Lower lobe of right lung (tissue), 2 donors: Measurements from ENCODE around the gene GNAQ. TPM values are rescaled to one million over a fixed set of nuclear protein-coding genes. Genes with fewer than 3 reads are reported as not detected.
A peak's percentile ranks its signal among the peaks of the same experiment; 100 is the strongest.

Experiments used
- ATAC-seq, 2 donors: fragments of 200-7000 bp; cut with Tn5 transposase; one replicate each; pipeline ENCODE4 v1.9.1; 2020 to 2022; ENCODE audit warnings: mild to moderate bottlenecking in 2 of 2, moderate library complexity in 2 of 2
- DNase-seq: peaks from one replicate; pipeline ENCODE4 v3.0.0-alpha.2; 2020
- H3K27ac ChIP-seq: fragments of 200-600 bp; one replicate; pipeline ENCODE4 v1.8.0; 2022
- H3K27me3 ChIP-seq: fragments of 200-600 bp; one replicate; pipeline ENCODE4 v1.8.0; 2022; ENCODE audit warnings: low read depth
- H3K36me3 ChIP-seq: fragments of 200-600 bp; one replicate; pipeline ENCODE4 v1.8.0; 2022; ENCODE audit warnings: mild to moderate bottlenecking
- H3K4me1 ChIP-seq: fragments of 200-600 bp; one replicate; pipeline ENCODE4 v1.8.0; 2022
- H3K4me3 ChIP-seq: fragments of 200-600 bp; one replicate; pipeline ENCODE4 v1.8.0; 2022; ENCODE audit warnings: mild to moderate bottlenecking
- H3K9me3 ChIP-seq: fragments of 200-600 bp; one replicate; pipeline ENCODE4 v1.8.0; 2022
- intact Hi-C: fragments of 100-400 bp; cut with DNase I; formaldehyde crosslinking; loops from one replicate; pipeline ENCODE4 v1.11.0; 2022
- total RNA-seq: library from RNA; stranded (reverse); fragmentation: NEBNext Ultra II Directional; extraction: Animal tissue kit (Norgen Biotek cat#: 25700); gene quantifications from one replicate; pipeline ENCODE4 v1.2.1, GENCODE V29; 2021
- TF ChIP-seq, protein P1 (sequence below): fragments of 200-600 bp; IDR thresholded peaks from one replicate; pipeline ENCODE4 v1.8.0; 2022; ENCODE audit warnings: antibody characterized with exemption, mild to moderate bottlenecking
- donor health status: DM: no; HTN: yes; CAD: no; lungs with severe emphysema.

GNAQ gene
- total RNA-seq, 1 donor from 2014 or later = 130 TPM

DNA sequence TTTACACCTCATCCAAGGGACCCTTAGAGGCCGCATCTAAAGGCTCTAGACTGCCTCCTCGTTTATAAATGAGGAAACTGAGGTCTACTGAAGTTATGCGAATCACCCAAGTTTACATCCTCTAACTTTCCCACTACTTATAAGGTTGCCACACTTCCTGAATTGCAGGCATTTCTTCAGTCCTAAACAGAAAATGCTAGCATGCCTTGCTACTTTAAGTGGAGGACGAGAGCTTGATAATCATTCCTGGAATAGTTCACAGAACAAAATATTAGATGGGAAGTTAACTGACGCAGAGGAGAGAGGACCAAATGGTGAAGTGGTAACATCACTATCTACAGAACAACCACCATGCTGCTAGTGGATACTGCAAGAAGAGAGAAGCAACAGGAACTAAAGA lies 85.8 kb downstream of the GNAQ start:
- peak; percentile 72 to 78 for ATAC-seq
- Histone ChIP-seq H3K4me1 (peaks cover 87% of the 10 kb centered on the region), H3K4me3 (peak overlapping the region; percentile 14)

DNA sequence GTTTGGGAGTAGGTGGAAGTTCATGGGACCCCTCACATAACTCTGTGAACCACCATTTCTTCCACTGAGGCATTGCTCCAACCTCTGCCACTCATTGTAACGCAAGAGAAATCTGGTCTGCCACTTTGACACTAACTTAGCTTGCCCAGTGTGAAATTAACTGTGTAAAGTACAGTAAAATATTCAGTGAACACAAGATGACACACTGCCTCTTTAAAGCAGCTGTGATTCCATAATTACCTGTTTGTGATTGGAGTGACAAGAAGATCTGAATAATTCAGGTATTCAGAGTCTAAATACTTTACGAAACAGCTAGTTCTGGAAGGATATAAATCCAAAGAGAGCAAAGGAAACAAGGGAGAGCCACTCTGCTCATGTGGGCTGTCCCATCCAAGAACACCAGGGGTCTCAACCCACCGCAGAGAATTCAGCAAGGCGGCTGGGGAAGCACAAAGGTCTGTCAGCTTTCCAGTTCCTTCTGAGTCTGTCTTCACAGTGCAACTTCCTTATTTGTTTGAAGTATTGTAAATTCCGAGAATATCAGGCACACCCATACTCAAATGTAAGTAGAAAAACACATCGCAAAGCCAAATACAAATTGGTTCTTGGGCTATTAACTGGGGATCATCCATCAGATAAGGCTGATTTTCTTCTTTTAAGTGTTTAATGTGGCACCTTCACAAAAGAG lies 86.9 kb downstream of the GNAQ start:
- DNase-seq = peak; percentile 66
- H3K9me3 ChIP-seq = no peaks in the 10 kb centered on the region
- H3K4me3 ChIP-seq = peak overlapping the region; percentile 6
- TF ChIP-seq, protein P1, sequence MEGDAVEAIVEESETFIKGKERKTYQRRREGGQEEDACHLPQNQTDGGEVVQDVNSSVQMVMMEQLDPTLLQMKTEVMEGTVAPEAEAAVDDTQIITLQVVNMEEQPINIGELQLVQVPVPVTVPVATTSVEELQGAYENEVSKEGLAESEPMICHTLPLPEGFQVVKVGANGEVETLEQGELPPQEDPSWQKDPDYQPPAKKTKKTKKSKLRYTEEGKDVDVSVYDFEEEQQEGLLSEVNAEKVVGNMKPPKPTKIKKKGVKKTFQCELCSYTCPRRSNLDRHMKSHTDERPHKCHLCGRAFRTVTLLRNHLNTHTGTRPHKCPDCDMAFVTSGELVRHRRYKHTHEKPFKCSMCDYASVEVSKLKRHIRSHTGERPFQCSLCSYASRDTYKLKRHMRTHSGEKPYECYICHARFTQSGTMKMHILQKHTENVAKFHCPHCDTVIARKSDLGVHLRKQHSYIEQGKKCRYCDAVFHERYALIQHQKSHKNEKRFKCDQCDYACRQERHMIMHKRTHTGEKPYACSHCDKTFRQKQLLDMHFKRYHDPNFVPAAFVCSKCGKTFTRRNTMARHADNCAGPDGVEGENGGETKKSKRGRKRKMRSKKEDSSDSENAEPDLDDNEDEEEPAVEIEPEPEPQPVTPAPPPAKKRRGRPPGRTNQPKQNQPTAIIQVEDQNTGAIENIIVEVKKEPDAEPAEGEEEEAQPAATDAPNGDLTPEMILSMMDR = peak; percentile 33
- peaks cover 76% of the 10 kb centered on the region for H3K4me1 ChIP-seq
- peak; percentile 88 for ATAC-seq
- H3K27ac ChIP-seq = peak overlapping the region; percentile 81
- intact Hi-C loops = no loop called here
- H3K27me3 ChIP-seq = no peaks in the 10 kb centered on the region
- H3K36me3 ChIP-seq = no peaks in the 10 kb centered on the region

More for the DNA sequence above, 85.8 kb downstream of the GNAQ start:
- DNase-seq = no peak
- TF ChIP-seq, protein P1 = no peak
- intact Hi-C loops = no loop called here
- Histone ChIP-seq H3K27me3 (no peaks in the 10 kb centered on the region), H3K9me3 (no peaks in the 10 kb centered on the region), H3K36me3 (no peaks in the 10 kb centered on the region), H3K27ac (peak overlapping the region; percentile 81)

DNA sequence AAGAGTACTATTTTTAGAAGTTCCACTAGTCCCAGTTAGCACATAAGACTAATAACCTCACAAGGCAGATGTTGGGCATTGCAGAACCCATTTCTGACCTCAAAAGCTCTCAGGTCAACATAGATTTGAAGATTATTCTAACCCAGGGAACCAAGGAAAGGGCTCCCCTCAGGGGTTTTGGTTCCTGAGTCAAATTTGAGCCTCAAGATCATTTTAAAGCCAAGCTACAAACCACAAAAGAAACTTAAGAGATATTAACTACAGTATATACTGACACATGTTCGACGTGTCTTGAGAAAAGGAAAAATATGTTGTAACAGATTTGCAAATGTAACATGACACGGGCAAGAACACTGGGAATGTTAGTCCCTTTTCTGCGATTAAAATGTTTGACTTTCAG lies 88.6 kb downstream of the GNAQ start:
- Histone ChIP-seq H3K4me3 (no peak overlapping the region), H3K36me3 (no peaks in the 10 kb centered on the region), H3K27me3 (no peaks in the 10 kb centered on the region), H3K4me1 (peaks cover 67% of the 10 kb centered on the region), H3K27ac (peak overlapping the region; percentile 81), H3K9me3 (no peaks in the 10 kb centered on the region)
- DNase-seq (no peak), ATAC-seq (no peak)
- intact Hi-C loops = no loop called here
- TF ChIP-seq, protein P1 = no peak

DNA sequence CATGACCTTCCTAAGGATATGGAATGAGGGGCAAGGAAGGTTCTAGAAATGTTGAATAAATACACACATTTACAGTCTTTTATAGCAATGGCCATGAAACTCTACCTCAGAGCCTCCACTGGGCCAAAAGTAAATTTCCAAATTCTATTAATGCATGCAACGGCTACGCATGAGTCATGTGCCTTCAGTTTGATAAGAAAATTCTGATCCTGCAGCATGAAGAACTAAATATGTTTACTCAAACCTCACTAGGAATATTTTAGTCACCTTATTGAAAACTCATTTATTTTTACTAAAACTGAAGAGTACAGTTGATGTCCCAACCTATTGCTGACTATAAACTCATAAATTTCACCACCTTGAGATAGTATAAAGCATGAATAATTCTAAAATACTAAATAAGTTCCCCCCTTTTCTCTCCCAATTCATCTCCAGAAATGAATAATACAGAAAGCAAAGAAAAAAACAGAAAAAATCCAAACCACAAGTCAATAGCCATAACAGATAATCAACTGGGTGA lies 92.4 kb downstream of the GNAQ start:
- intact Hi-C loops = no loop called here
- Histone ChIP-seq H3K27ac (no peak overlapping the region), H3K27me3 (no peaks in the 10 kb centered on the region), H3K36me3 (no peaks in the 10 kb centered on the region), H3K4me1 (peaks cover 49% of the 10 kb centered on the region), H3K4me3 (no peak overlapping the region), H3K9me3 (no peaks in the 10 kb centered on the region)
- no peak for DNase-seq
- TF ChIP-seq, protein P1 = no peak
- no peak for ATAC-seq

DNA sequence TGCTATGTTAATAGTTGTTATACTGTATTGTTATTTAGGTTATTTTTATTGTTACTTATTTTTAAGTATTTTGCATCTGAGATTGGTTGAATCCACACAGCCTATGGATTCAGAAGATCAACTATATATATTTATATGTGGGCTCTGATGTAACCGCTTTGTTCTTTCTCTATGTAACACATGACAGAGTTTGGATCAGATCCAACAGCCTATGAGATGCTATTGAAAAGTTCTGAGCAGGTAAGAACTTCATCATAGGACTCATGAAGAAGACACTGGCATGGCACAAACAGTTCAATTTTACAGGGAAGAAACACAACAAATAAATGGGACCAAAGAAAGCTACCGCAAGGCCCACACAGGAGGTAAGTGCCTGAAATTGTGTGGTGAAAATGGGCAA lies 93.4 kb downstream of the GNAQ start:
- Histone ChIP-seq H3K27ac (no peak overlapping the region), H3K36me3 (no peaks in the 10 kb centered on the region), H3K9me3 (no peaks in the 10 kb centered on the region), H3K4me1 (peaks cover 38% of the 10 kb centered on the region), H3K4me3 (no peak overlapping the region), H3K27me3 (no peaks in the 10 kb centered on the region)
- DNase-seq (no peak), ATAC-seq (no peak)
- TF ChIP-seq, protein P1 = no peak
- intact Hi-C loops = no loop called here
